IPS-15b (cell line): ENCODE measurements around the gene ATP9B.
"Not testable (repeated sequence)": the region's sequence is repeated elsewhere in the genome, so short reads cannot be mapped to it uniquely, and the experiment has no call there.

Source experiments
- H3K27me3 ChIP-seq: one replicate; pipeline ENCODE4 v1.6.1; 2013; ENCODE audit warnings: low read length; ENCODE audit not compliant: control insufficient read depth, insufficient read depth
- H3K36me3 ChIP-seq: one replicate; pipeline ENCODE4 v1.6.1; 2013; ENCODE audit warnings: low read length; ENCODE audit not compliant: control insufficient read depth, insufficient read depth
- H3K4me1 ChIP-seq: one replicate; pipeline ENCODE4 v1.6.1; 2013; ENCODE audit warnings: mild to moderate bottlenecking, low read length; ENCODE audit not compliant: control insufficient read depth, insufficient read depth
- H3K4me3 ChIP-seq: one replicate; pipeline ENCODE4 v1.5.1; 2013; ENCODE audit warnings: low read depth, low read length
- H3K9ac ChIP-seq: one replicate; pipeline ENCODE4 v1.6.1; 2013; ENCODE audit warnings: low read depth, mild to moderate bottlenecking, low read length
- H3K9me3 ChIP-seq: one replicate; pipeline ENCODE4 v1.6.1; 2013; ENCODE audit warnings: mild to moderate bottlenecking, low read length; ENCODE audit not compliant: control insufficient read depth, insufficient read depth

The ATP9B gene

DNA sequence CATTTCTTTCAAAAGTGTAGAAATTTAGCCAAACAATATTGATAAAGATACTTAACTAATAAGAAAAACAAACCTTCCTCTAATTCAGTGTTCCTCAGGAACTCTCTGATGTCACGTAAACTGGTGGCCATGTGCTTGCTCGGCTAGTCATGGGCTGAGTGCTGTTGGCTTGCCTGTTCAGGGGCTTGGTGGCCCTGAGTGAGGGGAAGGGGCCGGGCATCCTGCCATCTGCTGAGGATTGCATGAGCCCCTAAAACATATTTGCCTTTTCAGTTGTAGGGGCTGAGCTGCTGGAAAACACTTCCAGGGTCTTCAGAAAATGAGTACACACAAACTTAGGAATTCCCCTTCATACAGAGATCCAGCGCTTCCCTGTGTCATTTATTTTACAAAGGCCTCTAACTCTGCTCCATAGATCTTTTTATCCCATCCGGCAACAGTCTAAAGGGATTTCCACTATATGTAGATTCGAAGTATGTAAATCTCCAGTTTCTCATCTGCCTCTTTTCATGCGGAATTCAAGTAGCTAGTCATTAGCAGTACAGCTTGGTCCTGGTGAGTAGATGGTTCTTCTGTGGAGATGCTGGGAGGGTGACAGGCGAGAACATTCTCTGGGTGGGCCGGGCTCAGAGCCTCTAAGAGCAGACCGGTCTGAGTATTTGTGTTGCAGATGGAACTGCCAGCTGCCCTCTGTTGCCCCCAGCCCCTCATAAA is 306.4 kb downstream of the ATP9B start:
- H3K4me3 ChIP-seq, result no peak overlapping the region
- H3K4me1 ChIP-seq, result no peaks in the 10 kb centered on the region
- H3K9me3 ChIP-seq, result no peaks in the 10 kb centered on the region
- H3K9ac ChIP-seq, result no peak overlapping the region
- no peaks in the 10 kb centered on the region for H3K27me3 ChIP-seq
- no peaks in the 10 kb centered on the region for H3K36me3 ChIP-seq

DNA sequence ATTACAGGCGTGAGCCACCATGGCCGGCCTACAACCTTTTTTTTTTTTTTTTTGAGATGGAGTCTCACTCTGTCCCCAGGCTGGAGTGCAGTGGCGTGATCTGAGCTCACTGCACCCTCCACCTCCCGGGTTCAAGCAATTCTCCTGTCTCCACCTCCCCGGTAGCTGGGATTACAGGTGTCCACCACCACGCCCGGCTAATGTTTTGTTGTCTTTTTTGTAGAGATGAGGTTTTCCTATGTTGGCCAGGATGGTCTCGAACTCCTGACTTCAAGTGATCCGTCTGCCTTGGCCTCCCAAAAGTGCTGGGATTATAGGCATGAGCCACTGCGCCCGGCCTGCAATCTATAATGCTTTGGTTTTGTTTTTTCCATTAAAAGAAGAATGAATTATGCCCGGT is 307.5 kb downstream of the ATP9B start:
- H3K4me1 ChIP-seq, H3K4me3 ChIP-seq, H3K9ac ChIP-seq, H3K9me3 ChIP-seq, H3K36me3 ChIP-seq, H3K27me3 ChIP-seq: not testable (repeated sequence)

GRCh38 chr18:79377187-79377891 is 308.1 kb downstream of the ATP9B start:
- Histone ChIP-seq H3K4me1 (no peaks in the 10 kb centered on the region), H3K9me3 (no peaks in the 10 kb centered on the region)

GRCh38 chr18:79378536-79379250 is 309.5 kb downstream of the ATP9B start:
- Histone ChIP-seq H3K4me3 (peak overlapping the region; percentile 3), H3K27me3 (no peaks in the 10 kb centered on the region), H3K9me3 (no peaks in the 10 kb centered on the region), H3K9ac (no peak overlapping the region), H3K36me3 (no peaks in the 10 kb centered on the region), H3K4me1 (no peaks in the 10 kb centered on the region)

More at GRCh38 chr18:79377187-79377891, 308.1 kb downstream of the ATP9B start:
- H3K9ac ChIP-seq, result no peak overlapping the region
- no peak overlapping the region for H3K4me3 ChIP-seq
- no peaks in the 10 kb centered on the region for H3K36me3 ChIP-seq
- H3K27me3 ChIP-seq, result no peaks in the 10 kb centered on the region

GRCh38 chr18:79379251-79379905 is 310.2 kb downstream of the ATP9B start:
- Histone ChIP-seq H3K36me3 (no peaks in the 10 kb centered on the region), H3K4me1 (no peaks in the 10 kb centered on the region), H3K4me3 (no peak overlapping the region), H3K27me3 (no peaks in the 10 kb centered on the region), H3K9ac (no peak overlapping the region), H3K9me3 (no peaks in the 10 kb centered on the region)

GRCh38 chr18:79379931-79380815 is 311.0 kb downstream of the ATP9B start:
- H3K4me1 ChIP-seq, result no peaks in the 10 kb centered on the region
- no peaks in the 10 kb centered on the region for H3K27me3 ChIP-seq
- H3K4me3 ChIP-seq, result no peak overlapping the region
- H3K9ac ChIP-seq, result no peak overlapping the region
- no peaks in the 10 kb centered on the region for H3K36me3 ChIP-seq
- H3K9me3 ChIP-seq, result no peaks in the 10 kb centered on the region

DNA sequence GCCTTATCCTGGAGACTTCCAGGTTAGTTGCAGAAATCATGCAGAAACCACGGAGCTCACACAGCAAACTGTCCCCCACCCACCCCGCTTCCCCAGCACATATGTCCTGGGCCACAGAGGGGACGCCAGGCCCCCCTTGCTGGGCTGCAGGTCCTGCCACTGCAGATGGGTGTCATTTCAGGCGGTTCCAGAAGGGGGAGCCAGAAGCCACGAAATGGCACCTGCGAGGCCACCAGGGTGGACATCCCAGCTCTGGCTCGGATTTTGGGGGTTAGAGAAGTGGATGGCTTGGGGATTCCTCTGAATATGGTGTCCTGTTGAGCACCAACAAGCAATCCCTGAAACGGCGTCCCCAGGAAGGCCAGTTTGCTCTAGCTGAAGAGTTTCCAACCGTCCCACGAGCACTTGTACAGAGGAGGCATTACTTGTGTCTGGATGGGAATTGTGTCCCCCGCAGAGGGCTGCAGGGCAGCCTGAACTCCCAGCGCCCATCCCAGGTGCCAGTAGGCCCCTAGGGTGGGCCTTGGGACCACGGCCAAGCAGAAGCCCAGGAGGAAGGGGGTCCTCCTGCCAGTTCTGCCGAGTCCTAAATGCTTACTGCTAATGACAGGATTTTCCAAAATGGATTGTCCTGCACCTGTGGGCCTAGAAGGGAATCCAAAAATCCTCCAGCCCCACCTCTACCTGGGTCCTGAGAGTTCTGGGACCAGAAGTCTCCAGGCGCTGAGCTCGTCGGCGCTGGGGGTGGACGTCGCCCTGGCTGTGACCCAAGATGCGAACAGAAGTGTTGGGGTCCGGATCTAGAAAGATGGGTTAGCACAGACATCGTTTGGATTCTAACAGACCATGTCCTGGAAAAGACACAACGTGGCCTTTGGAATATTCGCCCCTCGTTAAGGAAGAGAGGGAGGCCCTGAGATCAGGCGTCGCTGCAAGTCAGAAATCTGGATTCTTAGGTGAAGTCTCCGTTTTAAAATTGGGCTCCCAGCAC is 311.9 kb downstream of the ATP9B start:
- no peaks in the 10 kb centered on the region for H3K4me1 ChIP-seq
- no peaks in the 10 kb centered on the region for H3K36me3 ChIP-seq
- H3K27me3 ChIP-seq, result no peaks in the 10 kb centered on the region
- no peak overlapping the region for H3K9ac ChIP-seq
- no peak overlapping the region for H3K4me3 ChIP-seq
- no peaks in the 10 kb centered on the region for H3K9me3 ChIP-seq

DNA sequence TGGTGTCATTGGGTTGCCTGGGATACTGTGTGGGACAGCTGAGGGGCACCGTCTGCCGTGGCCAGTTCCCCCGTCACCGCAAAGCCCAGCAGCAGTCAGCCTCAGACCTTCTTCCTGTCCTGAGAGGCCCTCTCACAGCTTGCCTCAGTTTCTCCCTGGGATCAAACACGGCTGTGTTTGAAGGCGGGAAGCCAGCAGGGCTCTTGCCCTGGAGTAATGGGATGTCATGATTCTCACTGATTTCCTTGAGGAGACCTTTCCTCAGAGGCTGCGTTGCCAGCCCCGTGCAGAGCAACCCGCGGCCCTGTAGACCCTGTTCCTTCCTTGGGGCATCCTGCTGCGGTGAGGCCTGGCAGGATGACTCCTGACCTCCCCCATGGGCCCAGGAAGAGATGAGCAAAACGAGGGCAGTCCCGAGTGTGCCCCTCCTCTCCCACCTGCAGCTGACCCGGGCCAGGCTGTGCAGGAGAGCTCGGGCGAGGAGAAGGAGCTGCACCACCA is 312.7 kb downstream of the ATP9B start:
- no peaks in the 10 kb centered on the region for H3K9me3 ChIP-seq
- H3K27me3 ChIP-seq, result no peaks in the 10 kb centered on the region
- no peak overlapping the region for H3K9ac ChIP-seq
- H3K4me1 ChIP-seq, result no peaks in the 10 kb centered on the region
- no peak overlapping the region for H3K4me3 ChIP-seq
- no peaks in the 10 kb centered on the region for H3K36me3 ChIP-seq

DNA sequence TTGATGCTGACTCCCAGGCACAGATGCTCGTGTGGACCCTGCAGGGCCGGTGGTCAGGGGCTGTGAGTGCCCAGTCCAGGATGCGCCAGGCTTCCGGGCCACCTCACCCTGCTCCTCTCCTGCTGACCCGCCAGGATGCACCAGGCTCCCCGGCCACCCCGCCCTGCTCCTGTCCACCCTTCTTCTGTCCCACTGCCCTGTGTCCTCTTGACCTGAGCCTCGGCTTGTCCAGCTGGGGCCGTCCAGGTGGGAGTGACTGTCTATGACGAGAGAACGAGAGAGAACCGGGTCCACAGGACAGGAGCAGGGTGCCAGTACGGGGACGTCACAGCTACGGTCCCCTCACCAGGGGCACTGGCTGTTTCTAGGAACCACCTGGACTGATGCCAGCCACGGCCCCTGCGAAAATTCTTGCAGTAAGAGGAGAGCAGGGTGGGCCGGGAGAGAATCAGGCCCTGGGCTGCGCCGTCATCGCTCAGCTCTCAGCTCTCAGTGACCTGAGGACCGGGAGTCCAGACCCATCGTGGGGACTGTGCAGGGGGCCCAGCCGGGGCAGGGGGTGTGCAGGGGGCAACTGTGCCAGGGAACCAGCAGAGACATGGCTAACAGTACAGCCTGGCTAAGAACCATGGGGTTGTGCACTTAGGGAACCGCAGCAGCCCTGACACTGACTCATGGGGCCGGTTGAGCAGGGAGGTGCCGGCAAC is 313.6 kb downstream of the ATP9B start:
- H3K27me3 ChIP-seq, result no peaks in the 10 kb centered on the region
- H3K36me3 ChIP-seq, result no peaks in the 10 kb centered on the region
- no peaks in the 10 kb centered on the region for H3K4me1 ChIP-seq
- no peaks in the 10 kb centered on the region for H3K9me3 ChIP-seq
- H3K9ac ChIP-seq, result no peak overlapping the region
- no peak overlapping the region for H3K4me3 ChIP-seq
